GM19463 (cell line): Measurements from ENCODE around the gene FAM181A.

Experiments used
- ATAC-seq: cut with Tn5 transposase; IDR thresholded peaks from one replicate; pipeline ENCODE4 v1.9.1; 2021; ENCODE audit warnings: mild to moderate bottlenecking, moderate library complexity; ENCODE audit not compliant: unreplicated experiment

The FAM181A gene

DNA sequence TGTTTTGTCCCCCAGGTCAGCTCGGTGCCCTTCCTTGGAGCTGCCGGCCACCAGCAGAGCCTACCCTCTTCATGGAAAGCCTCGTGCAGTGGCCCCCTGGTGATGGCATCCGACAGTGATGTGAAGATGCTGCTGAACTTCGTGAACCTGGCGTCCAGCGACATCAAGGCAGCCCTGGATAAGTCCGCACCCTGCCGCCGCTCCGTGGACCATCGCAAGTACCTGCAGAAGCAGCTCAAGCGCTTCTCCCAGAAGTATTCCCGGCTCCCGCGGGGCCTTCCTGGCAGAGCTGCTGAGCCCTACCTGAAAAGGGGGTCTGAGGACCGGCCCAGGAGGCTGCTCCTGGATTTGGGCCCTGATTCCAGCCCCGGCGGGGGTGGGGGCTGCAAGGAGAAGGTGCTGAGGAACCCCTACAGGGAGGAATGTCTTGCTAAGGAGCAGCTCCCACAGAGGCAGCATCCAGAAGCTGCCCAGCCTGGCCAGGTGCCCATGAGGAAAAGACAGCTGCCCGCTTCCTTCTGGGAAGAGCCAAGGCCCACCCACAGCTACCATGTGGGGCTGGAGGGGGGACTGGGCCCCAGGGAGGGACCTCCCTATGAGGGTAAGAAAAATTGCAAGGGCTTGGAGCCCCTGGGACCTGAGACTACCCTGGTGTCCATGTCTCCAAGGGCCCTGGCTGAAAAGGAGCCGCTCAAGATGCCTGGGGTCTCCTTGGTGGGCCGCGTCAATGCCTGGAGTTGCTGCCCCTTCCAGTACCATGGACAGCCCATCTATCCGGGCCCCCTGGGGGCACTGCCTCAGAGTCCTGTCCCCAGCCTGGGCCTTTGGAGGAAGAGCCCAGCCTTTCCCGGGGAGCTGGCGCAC, 1.3 kb downstream of the FAM181A start:
- no peak for ATAC-seq

- no peak for ATAC-seq
Observed at GRCh38 chr14:93929048-93929535, 1.9 kb downstream of the FAM181A start.

GRCh38 chr14:93929657-93930056, 2.5 kb downstream of the FAM181A start:
- ATAC-seq, result no peak

DNA sequence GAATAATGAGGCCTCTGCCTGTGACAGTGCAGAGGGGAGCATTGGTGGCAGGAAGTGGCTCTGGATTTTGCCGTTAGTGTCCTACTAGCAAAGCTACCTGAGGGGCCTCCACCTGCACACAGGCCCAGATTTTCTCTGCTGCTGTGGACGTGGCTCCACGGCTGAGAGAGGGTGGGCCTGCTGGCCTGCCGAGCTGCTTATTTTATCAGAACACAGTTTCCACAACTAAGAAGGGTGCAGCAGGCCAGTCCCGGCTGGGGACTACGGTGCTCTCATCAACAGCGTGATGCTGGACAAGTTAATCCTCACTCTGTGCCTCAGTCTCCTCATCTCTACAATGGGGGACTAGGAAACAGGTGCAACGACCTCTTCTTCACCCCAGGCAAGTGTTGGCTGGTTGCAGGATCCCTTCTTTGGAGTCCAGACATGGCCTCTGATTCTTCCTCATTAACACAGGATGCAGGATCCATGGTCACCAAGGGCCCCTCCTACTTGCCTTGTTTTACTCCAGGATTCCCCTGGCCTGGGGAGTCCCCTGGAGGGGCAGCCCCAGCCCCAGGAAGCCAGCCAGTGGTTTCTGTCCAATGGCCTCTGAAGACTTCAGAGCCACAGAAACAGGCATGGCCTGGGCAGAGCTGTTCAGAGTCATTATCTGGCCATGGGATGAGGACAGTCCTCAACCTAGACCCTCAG, 3.3 kb downstream of the FAM181A start:
- no peak for ATAC-seq

DNA sequence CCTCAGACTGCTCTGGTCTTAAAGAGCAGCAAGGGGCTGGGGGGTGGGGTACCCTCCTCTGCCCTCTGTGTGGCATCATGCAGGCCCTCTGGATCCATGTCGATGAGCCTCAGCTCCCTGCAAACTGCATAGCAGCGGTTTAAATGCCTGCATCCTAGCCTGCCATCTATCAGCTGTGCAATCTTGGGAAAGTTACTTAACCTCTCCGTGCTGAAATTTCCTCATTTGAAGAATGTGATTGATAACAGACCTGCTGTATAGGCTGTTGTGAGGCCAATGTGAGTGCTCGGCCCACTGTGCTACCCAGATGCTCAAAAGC, 3.8 kb downstream of the FAM181A start:
- no peak for ATAC-seq

GRCh38 chr14:93932642-93933041, 5.5 kb downstream of the FAM181A start:
- ATAC-seq, result no peak

DNA sequence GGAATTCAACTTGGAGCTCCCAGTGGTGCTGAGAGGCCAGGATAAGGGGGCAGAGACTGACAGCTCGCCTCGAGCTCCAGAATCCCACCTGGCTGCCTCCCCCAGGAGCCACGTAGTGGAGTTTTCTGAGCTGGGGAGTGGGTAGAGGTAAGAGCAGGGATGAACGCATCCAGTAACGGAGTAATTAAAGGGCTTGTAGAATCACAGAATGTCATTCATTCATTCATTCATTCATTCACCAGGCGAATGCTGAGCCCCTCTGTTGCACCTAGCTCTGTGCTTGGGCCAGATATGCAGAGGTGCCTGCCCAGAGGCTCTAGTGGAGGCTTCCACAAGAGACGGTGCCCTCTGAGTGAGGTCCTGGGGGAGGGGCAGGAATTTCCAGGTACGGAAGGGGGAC, 8.1 kb downstream of the FAM181A start:
- no peak for ATAC-seq

GRCh38 chr14:93936245-93936644, 9.1 kb downstream of the FAM181A start:
- no peak for ATAC-seq

DNA sequence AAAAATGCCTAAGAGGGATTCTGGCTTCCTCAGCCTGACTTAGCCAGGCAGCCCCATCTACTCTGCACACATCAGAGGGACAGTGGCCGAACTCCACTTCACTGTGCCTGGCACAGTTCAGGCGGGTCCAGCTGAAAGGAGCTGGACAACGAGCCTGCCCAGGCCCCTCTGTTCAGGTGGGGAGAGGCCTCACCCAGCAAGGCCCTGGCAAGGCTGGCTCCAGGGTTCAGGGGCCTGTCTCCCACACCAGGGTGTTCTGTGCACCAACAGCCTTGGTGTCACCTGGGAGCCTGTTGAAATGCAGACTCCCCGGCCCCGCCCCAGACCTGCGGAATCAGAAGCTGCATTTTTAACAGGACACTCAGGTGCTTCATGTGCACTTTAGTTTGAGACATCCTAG, 9.8 kb downstream of the FAM181A start:
- no peak for ATAC-seq

DNA sequence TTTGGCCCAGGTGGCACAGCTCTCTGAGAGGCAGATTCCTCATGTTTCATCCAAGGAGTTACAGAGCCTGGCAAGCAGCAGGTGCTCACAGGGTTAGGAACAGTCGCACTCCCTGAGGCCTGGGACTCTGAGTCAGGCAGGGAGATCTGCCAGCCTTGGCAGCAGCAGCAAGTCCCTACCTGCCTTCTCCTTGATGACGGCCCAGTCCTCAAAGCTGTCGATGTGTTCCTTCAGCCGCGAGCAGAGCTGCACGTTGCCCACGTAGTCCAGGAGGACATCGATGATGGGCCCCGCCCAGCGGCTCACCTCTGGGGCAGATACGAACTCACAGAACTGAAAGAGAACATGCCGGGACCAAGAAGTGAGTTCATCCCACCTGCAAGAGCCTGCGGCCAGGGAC, 10.4 kb downstream of the FAM181A start:
- ATAC-seq, result no peak

- ATAC-seq, result no peak
Observed at GRCh38 chr14:93938751-93939303, 11.7 kb downstream of the FAM181A start.

DNA sequence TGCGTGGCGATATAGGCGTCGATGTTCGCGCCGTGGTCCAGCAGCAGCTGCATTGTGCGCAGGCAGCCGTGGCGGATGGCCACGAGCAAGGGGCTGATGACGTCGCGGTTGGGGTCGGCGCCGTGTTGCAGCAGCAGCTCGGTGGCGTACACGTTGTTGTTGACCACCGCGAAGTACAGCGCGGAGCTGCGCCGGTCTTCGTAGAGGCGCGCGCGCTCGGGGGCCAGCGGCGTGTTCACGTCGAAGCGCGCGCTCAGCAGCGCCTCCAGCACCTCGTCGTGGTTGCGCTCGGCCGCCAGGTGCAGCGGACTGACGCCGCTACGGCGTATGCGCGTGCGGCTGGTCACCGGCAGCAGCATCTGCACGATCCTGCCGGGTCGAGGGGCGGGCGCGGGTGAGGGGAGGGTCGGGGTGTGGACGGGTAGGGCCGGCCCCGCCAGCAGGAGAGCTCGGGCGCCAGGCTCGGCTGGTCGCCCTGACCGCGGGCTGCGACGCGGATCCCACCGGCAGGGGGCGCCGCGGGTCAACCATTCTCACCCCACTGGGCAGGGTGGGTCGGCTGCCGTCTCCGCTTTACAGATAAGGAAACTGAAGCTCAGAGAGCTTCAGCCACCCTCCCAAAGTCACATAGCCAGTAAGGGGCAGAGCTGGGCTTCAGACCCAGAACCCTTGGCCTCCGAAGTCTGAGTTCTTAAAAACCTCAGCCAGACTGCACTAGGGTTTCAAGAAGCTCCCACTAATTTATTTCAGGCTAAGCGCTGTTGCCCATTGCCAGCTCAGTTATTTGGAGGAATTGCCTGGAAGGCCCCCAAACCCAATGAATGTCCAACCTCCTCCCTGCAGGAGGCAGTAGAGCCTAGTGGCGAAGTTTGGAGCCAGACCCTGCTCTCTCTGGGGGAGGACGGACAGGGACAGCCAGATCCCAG, 12.4 kb downstream of the FAM181A start:
- ATAC-seq, result peak; percentile 91

DNA sequence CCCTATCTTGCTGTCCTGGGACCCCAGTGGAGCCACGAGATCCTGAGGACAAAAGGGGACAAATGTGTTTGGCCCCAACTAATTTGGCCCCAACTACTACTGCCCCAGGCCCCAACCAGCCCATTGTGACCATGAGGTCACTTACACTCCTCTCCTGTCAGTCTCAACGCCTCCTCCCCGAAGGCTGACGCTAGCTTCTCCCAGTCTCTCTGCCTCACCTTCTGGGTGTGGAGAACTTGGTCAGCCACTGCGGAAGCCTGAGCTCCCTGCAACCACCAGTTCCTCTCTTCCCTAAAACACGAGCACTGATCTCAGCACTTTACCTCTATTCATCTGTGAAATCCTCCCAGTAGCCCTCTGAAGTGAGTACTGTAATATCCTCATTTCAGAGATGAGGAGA, 13.3 kb downstream of the FAM181A start:
- ATAC-seq, result no peak

DNA sequence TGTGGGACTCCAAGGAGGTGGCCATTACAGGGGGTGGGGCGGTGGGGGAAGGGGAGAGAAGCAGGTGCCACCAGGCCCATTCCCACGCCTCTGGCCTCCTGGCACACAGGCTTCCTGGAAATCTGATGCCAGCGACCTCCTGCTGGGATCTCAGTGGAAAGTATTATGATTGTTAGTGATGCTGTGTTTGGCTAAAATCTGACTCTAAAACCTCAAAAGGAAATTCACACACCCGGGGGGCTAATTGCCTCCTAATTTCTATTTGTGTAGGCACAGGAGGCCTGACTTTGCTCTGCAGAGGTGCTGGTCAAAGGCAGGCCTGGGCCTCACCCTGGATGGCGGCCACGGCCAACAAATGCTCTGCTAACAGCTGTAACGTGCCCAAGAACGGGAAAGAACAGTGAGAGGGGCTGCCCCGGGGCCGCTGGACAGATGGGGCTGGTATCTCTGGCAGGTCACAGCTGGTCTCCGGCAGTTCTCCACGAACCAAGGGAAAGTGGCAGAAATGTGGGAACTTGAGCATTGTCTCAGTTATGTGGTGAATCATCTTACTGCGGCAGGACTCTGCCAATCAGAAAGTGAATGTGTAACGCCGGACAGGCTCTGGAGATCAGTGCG, 14.3 kb downstream of the FAM181A start:
- no peak for ATAC-seq

GRCh38 chr14:93943052-93943451, 15.9 kb downstream of the FAM181A start:
- ATAC-seq, result no peak

DNA sequence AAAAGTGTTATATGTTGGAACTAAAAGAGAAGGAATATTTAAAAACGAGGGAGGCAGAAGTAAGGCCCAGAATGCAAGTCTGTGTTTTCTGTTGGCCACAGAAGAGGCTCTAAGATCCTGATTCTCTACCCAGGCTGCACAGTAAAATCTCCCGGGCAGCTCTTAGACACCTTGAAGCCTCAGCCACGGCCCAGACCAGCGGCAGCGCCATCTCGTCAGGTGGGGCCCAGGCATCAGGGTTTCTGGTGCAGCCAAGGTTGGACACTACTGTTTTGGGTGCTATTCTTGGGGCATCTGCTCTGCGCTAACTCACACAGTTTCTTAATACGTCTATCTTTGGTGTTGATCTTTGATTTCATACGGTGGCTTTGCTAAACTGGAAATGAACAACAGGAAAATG, 16.8 kb downstream of the FAM181A start:
- ATAC-seq, result no peak

DNA sequence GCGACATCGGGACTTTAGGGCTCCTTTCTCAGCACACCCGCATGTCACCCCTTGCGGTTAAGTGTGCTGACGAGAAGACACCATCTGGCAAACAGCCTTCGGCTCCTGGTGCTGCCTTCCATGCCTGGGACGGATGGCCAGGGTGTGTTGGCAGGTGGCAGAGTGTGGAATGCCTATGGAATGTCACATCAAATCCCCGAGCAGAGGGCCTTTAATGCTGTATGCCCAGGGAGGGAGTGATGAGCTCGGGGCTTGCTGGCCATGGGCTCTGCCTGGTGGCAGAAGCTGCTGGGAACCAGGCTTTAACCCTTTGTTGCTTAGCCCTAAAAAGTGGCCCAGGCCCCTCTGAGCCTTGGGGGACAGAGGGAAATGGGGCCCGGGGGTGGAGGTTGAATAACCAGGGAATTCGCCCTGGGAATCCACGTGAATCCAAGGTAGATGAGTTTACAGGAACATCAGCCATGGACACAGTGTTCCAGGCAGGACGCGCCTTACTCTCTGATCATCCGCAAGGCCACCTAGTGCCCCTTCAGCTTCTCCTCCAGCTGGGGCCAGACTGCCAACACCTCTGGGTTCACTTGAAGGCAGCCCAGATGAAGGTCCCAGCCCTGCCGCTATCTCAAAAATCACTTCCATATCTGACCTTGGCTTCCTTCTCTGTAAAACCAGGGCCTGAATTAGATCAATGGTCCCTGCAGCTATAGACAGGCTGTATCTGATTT, 17.4 kb downstream of the FAM181A start:
- no peak for ATAC-seq

DNA sequence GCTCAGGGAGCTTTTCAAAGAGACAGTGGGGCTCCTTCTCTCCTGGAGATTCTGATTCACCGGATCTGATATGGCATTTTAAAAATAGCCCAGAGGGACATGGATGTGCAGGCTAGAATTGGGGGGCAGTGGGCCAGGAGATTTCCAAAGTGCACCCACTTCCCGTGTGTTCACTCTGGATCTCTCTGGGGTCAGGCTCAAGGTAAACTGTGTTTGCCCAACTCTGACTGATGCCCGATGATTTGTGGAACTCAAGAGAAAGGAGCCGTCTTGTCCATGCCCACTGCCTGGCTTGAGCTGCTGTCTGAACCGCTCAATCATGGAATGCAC, 17.9 kb downstream of the FAM181A start:
- no peak for ATAC-seq

- ATAC-seq, result no peak
Observed at GRCh38 chr14:93946104-93946503, 19.0 kb downstream of the FAM181A start.

DNA sequence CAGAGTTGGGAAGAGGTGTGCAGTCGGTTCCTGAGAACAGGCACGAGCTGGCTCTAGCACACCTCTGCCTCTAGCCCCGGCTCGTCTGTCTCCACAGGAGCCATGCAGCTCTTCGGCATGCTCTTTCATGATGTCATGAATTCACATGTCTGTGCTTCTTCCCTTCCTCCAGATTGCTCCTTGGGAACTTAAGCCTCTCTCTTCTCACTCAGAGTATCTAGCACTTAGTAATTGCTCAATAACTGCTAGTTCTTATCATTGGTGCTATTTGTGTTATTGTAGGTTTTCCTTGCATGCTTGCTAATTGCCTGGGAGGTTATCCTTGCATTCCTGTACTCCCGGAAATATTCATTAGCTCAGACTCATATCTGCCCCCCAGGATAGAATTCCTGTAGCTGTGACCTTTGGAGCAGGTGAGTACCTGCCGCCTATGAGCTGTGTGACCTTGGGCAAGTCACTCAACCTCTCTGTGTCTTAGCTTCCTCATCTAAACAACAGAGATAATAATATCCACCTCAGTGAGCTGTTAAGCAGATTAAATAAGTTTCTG, 19.5 kb downstream of the FAM181A start:
- no peak for ATAC-seq
